NCI-H2029 (cell line): ENCODE data around the gene FNDC3B.
A peak's percentile ranks its signal among the peaks of the same experiment; 100 is the strongest.

Experiments used
- DNase-seq: peaks from one replicate; lab custom pipeline; 2025; lab: John Stamatoyannopoulos, UW

FNDC3B gene

DNA sequence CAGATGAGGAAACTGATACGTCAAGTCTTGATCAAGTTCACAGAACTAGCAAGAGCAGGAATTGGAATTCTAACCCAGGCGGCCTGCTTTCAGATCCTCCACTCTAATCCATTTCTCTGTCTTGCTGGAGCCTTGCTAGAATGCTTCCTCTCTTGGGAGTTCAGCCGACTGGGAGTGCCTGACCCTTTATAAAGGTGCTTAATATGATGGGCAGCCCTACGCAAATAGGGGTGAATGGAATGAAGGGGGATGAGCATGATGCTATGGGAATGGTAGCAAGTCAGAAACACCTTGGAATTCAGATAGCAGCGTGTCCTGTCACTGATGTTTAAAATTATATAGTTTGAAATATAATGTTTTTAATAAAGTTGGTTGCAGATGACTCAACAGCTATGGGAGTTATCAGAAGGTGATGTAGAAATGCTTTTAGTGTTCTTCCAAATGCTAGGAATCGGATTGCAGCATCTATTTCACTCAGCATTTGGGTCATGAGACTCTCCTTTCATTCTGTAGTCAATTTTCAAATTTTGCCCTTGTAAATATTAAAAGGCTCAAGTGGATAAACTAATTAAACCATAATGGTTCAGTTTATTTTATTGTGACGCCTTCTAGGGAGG is 150.7 kb downstream of the FNDC3B start:
- DNase-seq, result no peak

DNA sequence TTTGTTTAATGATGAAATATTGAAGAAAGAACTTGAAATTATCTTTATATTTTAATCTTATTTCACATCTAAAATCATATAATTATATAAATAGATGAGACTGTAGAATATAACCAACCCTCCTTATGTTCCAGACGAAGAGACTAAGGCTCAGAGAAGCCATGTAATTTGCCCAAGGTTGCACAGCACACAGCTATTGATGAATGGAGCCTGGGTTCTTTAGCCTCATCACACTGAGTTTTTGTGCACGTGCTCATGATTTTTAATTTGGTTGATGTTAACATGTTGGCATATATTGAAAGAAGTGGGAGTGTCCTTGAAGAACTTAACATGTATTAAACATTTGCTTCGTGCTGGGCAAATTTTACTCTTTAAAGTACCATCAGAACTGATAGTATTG is 151.6 kb downstream of the FNDC3B start:
- no peak for DNase-seq

DNA sequence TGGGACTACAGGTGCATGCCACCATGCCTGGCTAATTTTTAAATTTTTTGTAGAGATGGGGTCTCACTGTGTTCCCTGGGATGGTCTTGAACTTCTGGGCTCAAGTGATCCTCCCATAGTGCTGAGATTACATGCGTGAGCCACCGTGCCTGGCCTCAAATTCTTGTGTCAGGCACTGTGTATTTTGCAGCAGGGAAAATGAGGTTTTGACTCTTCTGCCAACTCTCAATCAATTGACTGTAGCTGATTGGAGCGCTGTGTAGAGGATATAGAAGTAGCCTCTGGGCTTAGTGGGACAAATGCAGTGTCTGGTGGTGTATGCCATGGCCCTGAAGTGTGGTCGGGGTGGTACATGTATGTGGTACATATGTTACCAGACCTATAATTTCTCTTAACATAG is 152.3 kb downstream of the FNDC3B start:
- peak; percentile 14 for DNase-seq

DNA sequence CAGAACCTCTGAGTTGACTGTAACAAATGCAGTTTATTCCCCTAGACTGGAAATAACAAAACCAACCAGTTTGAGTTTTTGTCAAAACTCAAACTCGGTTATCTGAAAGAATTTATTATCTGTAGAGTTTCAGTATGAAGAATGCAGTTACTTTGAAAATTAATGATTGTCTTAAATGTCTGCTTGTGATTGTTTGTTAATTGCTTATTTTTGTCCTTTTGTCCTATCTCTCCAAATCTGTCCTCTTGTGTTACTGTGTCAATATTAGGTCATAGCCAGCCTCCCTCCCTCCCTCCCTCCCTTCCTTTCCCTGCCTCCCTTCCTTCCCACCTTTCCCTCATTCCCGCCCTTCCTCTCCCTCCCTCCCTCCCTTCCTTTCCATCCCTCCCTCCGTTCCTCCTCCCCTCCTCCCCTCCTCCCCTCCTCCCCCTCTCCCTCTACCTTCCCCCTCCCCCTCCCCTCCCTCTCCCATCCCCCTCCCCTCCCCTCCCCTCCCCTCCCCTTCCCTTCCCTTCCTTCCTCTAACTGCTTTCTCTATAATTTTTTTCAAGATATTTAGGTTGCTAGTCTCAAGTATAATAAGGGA is 153.5 kb downstream of the FNDC3B start:
- peak; percentile 53 for DNase-seq

DNA sequence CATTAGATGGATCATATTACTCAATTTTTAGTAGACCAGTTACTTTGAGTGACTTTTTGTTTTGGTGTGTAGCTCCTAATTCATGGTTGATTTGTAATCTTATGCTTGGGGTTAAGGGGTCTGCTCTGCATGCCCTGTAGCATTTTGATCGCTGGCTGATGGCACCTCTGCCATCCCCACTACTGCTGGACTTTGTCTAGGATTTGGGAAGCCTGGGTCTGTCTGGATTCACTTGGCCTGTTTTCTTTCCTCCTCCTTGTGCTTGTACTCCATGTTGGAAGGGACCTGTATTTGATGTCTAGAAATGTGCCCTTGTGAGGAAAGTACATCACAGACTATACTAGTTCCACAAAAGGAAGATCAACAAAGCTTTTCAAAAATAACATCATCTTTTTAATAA is 154.1 kb downstream of the FNDC3B start:
- no peak for DNase-seq

DNA sequence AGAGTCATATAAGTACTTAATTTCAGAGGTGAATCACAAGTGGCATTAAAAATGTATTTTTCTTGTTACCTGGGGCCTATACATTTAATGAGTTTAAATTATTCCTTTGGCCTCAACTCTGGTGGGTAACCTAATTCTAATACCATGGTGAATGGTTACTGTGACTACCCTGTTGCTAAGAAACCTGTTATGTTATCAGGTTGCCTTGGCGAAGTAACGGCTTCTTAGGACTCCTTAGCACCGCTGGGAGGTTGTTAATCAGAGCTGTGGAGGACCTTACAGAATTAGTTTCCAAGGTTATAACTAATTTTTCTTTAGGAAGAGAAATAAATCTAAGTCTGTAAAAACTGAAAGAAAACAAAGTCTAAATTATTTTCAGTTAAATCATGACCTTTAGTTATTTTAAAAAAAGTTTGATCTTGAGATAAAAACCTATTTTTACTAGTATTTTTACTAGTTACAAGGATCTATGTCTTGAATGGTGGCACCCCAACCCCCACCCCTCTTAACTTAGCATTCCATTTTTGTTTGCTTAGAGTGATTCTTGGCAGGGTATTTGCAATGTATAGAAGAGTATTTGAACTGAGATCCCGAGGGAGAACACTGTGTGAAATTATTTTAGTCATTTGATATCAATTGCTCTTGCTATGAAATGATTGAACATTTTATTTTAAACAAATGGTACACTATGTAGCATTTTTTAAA is 155.5 kb downstream of the FNDC3B start:
- peak; percentile 82 for DNase-seq

DNA sequence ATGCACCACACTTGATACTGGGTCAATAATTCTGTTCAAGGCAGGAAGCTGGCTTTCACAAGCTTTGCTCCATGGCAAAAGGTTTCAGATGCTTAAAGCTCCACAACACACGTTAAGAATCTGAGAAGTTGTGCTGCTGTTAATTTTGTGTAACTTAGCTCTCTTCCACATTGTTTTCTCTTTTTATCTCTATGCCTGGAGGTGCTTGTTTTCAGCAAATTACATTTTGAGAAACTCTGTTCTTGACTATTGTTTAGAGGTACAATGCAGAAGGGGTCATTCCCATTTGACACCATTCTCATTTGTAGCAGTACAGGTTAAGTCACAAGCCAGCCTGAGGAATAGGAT is 156.0 kb downstream of the FNDC3B start:
- DNase-seq, result no peak

DNA sequence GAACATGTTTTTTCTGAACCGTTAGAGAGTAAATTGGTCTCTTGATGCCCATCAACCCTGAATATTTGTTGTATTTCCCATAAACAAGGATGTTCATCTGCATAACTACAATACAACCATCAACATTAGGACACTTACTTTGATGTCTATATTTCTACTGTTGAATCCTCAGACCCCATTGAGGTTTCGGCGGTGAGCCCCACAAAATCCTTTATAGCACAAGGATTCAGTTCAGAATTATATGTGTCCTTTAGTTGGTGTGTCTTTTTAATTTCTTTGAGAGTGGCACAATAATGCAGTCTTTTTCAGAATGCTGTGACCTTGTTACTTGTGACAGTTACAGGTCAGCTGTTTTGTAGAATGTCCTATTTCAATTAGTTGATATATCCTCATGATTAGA is 158.0 kb downstream of the FNDC3B start:
- DNase-seq, result no peak

DNA sequence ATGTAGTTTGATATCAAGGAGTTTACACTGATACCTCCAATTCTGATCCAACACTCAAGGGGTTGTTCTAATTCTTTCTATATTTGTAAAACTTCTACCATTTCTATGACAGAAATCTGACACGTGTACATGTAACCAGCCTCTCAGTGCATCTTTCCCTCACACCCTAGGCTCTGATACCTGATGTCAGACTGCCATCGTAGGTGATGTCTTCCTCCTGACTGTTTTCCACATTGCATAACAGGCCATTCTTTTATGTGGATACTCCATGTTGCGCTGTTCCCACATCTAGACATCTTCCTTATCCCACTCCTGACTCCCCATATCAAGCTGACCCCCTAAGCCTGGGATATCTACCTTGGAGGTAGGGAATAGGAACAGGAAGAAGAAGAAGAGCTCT is 159.1 kb downstream of the FNDC3B start:
- no peak for DNase-seq

DNA sequence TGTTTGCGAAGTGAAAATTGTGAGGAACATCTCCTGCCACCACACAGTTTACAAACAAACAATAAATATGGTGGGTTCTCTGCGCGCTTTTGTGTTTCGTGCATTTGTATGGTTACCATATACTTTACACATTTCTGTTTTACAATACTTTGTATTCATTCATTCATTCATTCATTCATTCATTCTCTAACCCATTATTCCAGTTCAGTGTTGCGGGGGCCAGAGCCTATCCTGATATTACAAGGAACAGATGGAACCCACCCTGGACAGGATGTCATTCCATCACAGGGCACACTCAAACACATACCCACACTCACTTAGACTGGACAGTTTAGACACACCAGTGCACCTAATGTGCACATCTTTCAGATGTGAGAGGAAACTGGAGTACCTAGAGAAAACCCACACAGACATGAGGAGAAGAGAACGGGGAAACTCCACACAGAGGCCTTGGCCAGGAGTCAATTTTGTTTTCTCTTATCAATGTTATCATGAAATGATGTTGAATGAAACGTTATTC is 160.5 kb downstream of the FNDC3B start:
- no peak for DNase-seq

DNA sequence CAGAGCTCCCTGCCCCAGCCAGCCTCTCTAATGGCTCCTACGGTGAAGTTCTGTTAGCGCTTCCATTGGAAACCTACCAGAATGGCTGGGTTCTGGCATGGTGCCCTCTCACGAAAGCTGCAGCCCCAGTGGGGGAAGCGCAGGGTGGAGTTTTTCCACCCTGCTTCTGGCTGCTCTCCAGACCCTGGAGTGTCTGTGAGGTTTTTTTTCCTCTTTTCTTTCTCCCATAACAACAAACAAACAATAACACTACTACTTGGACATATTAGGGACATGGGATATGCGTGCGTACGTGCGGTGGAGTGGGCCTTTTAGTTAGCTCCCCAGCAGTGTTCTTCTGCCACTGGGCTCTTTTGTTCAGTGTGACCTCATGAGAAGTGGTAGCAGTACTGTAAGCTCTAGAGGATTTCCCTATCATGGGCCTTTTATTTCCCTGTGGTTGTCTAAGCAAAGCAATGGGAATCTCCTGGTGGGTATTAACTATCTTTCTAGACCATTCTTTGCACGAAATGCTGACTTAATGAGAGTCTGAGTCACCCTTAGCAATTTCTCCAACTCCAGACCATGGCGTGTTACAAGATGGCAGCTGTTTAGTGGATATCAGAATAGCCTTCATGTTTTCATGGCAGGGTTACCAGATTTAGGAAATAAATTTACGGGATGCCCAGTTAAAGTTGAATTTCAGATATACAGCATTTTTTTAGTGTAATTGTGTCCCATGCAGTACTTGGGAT is 161.9 kb downstream of the FNDC3B start:
- DNase-seq, result peak; percentile 94

DNA sequence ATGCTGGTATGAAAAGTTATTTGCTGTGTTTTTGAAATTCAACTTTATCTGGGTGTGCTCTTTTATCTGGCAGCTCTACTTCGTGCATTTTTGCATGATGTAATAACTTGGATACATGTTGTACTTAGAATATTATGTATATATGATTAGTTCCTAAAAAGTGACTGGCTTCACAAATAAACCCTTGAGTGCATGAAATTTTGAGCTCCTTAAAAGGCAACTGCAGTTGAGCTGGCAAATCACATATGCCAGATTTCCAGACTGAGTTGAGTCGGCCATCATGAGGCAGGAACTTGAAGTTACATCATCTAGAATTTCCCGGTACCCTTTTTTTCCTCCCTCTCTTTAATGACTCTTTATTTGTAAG is 162.5 kb downstream of the FNDC3B start:
- DNase-seq, result peak; percentile 14

DNA sequence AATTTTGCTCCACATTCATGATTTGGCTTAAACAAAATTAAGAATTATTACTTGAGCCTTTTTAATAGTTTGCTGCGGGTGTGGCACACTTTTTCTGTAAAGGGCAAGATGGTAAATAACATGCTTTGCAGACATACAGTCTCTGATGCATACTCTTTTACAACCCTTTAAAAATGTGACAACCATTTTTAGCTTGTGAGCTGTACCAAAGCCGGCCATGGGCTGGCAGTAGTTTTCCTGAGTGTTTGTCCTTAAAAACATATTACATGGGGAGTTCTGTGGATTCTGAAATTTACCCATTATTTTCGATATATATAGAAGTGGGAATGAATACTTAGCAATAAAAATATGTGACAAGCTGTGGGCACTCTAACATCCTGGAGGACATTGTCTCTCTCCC is 163.4 kb downstream of the FNDC3B start:
- DNase-seq, result no peak

DNA sequence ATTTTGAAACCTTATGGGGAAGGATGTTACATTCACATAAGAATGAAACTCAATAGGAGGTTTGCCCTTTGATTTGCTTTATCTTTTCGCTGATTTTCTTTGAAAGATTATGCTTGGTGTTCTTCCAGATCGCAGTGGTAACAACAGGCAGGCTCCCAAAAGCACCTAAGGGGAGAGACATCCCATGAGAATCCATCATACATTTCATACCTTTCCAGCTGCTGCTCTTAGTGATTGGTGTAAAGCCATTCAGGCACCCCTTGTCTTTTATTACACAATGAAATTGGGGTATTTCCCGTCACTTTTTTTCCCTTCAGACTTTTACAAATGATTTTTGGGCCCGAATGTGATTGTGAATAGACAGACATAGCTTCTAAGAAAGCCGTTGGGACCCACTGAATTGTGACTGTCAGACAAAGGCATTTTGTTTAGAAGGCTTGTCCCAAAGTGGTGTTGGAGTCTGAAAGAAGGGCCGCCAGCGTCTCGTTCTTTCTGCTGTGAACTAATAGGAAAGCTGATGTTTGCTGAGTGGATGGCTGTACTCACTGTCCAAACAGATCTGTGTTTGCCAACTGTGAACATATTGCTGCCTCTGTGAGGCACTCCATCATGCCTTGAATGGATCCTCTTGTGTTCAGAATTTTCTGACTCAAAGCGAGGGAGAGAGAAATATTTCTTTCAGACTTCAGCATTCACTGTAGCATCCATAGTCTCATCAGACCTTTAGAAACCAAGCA is 164.3 kb downstream of the FNDC3B start:
- DNase-seq, result peak; percentile 93

DNA sequence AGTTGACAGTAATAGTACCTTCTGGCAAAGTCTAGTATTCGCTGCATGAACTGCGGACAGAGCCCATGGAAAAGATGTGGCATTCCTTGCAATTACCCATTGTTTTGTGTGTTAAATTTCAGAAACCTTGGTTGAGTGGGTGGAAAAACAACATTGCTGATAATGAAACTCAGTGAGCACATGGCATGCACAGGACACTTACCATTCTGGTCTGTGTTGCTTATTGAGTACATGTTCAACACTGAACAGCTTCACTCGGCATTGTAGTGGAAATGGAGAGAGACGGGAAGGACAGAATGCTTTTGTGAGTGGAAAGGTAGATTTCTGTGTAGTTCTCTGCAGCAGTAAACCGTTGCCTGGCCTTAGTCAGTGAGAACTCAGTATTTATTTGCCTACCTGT is 165.3 kb downstream of the FNDC3B start:
- peak; percentile 64 for DNase-seq

DNA sequence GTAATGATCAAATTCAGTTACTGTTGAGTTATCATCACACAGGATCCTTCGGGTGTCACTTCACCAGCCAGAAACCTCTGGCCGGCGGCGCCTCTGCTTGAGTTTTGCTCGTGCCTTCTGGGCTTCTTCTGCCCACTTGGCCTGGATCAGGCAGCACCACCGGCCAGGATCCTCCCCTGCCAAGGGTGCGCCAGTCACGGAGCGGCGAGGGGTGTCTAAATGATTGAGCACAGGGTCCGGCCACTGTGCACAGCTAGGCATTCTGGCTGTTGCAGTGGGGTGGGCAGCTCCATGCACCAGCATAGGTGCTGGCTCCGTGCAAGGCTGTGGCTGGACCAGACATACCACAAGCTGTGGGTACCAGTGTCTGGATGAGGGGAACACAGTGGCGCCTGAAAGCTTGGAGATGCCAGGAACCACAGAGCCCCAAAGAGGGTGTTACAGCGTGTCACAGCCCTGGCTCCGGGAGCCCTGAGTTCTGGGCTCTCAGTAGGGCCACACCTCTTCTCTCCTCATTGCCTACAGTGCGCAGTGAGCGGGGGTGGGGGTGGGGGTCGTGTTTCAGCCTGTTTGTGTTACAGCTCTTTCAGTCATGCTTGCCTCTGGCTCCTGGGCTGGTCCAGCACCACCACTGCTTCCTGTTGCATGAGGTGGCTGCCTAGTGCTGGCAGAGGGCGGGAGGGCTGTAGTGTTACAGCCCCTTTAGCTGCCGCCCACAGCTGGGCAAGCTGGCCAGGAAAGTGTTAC is 169.4 kb downstream of the FNDC3B start:
- peak; percentile 52 for DNase-seq

DNA sequence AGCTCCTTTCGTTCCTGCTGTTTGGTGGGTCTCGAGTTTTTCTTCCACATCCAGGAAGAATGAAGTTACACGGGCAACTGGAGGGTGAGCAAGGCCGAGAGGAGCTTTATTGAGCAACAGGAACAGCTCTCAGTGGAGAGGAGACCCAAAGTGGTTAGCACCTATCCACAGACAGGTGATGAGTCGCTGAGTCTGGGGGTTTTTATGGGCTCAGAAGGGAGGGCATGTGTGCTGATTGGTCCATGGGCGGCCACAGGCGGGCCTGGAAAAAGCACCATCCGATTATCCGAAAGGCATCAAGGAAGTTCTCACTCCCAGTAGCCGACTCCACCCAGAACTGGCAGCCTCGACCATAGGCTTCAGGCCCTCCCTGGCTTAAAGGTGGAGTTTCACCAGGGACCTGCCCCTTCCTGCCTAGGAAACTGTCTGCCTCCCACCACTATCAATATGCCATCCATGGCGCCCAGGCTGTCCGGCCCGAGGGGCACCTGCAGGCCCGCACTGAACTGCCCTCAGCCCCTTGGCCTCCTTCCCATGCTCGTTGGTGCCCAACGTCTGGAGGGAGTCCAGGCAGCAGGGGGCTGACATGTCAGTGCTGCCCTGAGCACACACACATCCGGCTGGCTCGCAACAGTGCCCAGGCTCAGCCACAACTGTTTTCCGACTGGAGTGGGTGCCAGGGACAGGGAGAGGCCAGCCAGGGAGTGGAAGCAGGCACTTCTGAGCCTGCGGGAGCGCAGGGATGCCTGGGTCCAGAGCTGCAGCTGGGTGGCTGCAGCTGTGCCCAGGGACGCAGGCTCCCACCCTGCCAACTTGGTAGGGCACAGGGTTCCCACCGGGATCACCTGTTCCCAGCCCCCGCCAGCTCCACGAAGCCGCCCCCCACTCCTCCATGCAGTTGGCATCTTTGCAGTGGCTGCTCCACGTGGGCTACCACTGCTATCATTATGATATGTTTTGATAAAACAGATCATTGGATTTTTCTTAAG is 170.2 kb downstream of the FNDC3B start:
- peak; percentile 97 for DNase-seq

DNA sequence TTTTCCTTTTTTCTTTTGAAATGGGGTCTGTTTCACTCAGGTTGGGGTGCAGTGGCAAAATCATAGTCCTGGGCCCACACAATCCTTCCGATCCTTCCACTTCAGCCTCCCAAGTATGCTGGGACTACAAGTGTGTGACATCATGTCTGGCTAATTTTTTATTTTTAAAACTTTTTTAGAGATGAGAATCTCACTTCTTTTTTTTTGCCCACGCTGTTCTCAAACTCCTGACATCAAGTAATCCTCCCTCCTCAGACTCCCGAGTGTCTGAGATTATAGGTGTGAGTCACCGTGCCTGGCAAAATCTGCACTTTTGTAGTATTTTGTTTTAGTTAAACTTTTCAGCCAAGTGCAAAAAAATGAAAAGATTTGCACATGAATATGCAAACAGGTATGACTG is 171.0 kb downstream of the FNDC3B start:
- no peak for DNase-seq

DNA sequence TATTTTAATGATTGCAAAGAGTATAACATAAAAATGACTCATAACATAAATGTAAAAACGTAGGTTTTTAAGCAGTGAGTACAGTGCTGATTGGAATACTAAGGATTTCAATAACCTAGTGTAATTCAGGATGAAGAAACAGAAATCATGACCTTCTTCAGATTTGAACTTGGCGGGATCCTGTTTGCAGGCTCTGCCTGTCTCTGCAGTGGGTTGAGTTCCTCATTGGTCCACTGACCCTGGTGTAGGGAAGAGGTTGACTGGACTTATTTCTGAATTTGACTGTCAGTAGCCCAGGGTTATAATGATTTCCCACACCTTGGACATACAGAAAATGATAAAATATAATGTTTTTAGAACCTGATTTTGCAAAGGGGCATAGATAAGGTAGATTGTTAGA is 171.7 kb downstream of the FNDC3B start:
- no peak for DNase-seq

DNA sequence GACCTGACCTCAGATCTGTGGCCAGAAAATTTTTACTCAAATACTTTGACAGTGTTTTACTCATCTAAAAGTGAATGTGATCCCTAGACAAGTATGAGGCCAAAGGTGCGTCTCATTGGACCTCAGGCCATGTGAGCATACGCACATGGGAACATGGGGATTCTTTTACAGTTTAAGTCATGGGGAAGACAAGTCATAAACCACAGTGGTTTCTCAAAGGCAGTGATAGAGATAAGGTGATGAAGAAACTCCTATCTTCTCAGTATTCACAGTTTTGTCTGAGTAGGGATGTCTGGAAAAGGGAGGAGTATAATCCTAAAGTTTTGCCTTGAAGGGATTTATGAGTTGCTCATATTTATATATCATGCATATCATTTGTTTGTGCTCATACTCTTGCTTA is 173.8 kb downstream of the FNDC3B start:
- DNase-seq, result no peak
